EL (cell line): ENCODE results near the gene HERC3.

Experiments
- DNase-seq: peaks from one replicate; pipeline ENCODE4 v3.0.0-alpha.2; 2016

The HERC3 gene

DNA sequence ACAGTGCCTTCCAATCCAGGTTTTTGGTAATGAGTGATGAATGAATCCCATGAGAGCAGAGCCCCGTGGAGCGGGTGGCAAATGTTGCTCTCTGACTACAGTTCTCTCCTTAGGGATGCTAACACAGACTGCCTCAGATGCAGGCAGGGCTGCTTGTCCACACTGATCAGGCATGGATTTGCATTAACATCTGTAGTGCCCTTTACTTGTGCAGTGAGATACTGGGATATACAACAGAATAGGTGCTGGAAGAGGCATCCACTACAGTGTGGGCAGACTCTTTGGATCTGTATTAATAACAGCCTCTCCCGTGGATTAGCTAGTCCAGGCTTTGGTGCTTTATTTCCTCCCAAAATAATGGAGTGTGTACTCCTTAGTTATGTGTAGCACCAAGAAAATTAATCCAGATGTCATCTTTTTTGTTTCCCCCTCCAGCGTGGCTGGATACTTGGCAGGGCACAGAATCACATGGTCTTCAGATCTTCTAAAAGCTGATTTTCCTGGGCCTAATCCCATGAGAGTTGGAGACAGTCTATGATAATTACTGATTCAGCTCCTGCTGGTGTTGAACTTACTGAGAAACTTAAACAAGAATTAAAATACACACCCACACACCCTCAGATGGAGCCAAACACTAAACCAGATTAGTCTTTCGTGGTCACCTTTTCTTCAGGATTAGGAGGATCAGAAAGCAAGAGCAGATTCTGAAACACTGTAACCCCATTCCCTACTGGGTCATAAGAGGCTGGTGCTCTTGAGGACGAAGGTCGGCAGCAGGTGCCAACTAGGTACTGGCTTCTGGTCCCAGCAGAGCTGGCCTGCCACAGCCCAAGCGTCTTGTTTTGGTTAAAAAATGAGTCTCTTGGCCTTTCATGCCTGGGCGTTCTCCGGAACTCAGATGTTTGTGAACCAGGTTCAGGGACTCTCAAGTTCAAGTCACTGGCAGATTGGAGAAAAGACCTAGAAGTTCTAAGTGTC is 128.5 kb downstream of the HERC3 start:
- DNase-seq = no peak

DNA sequence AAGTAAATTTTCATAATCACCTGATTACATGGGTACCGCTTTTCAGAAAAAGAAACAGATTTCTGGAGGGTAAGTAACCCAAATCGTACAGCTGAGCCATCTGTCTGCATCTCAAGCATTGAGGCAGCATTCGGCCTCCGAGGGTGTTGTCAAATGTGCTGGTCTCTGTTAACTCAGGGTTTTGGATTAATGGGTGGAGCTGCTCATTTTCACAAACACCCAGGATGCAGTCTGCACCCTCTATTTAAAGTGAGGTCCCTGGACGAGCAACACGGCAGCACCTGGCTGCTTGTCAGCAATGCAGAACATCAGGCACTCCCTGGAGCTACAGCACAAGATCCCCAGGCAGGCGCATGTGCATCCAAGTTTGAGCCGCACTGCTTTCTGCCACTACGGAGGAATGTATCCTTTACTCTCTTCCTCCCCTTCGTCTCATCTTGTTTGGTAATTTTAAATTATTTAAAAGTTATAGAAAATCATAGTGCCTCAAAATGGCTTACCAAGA is 130.0 kb downstream of the HERC3 start:
- DNase-seq = no peak

DNA sequence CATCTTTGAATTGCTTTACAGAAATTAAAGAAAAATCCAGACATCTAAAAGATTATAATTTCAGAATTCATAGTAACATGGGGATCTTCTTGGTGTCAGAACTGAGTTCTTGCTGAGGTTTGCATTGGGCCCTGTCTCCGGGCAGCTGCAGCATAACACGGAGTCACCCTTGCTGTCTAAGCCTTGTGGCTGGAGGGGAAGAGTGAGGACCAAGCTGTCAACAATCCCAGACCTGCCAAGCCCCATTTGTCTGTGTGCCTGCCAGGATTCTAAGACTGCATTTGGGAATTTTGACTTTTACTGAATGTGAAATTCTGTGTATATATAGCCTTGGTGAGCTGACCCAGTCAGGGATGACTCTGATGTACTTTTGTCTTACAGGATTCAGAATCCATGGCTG is 130.5 kb downstream of the HERC3 start:
- DNase-seq = no peak

DNA sequence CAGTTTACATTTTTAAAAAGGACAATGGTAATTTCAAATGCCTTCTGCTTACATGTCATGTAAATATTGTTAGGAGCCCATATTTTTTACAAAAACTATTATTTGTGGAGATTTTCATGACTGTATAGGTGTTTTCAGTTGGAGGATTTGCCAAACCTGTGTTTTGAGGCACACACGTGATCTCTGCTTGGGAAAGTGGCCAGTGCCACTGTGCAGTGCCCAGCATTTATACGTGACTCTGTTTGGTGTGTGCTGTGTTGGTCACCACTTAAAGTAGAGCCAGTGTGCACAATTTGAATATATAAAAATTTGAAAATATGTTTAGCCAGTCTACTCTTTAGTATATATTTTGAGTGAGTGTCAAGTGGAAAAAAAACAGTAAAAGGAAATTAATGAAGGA is 132.1 kb downstream of the HERC3 start:
- DNase-seq = no peak

DNA sequence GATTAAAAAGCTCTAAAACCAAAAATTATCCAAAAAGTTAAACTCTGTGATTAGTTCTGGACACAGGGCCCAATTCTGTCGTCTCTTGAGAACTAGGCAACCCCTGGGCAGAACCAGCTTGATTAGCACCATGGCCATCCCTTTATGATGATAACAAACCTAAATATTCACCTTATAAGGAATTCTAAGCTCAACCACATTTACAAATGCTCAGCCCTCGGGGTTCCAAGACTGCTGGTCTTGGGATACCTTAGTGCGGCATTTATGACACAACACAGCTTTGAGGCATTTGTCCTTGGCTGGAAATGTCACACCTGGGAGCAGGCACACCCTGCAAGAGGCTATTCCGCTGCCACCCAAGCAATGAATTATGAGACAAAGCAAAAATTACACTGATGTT is 132.9 kb downstream of the HERC3 start:
- DNase-seq = no peak

DNA sequence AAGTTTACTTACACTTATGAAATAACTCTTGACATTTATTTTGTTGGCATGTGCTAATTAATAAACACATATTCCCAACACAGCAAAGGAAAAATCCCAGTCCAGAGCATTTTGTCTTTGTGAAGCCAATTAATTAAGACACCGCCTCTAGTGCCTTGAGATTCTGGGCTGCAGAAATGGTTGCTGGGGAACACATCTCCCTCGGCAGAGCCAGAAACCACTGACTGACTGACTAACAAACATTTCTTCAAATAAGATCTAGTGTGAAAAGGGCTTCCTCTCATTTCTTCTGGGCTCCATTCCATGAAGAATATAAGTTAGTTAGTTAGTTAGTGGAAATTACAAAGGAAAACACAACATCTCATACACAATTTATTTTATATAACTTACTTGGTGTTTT is 133.7 kb downstream of the HERC3 start:
- DNase-seq = no peak

DNA sequence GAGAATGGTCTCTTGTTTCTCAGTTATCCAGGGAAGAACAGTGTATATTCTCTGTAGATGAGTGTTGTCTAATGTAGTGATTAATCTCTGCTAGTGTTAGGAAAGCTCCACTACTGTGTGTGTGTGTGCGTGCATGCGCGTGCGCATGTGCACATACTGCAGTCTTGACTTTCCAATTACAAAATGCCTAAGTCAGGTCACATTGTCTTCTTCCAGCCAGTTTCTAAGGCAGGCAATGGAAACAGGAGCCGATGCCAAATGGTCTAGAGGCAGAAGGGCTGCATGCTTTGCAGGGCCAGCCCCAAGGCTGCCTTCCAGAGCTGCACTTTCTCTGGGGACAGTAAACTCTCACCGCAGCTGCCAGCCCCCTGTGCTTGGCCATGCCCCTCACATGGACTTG is 135.9 kb downstream of the HERC3 start:
- DNase-seq = no peak

DNA sequence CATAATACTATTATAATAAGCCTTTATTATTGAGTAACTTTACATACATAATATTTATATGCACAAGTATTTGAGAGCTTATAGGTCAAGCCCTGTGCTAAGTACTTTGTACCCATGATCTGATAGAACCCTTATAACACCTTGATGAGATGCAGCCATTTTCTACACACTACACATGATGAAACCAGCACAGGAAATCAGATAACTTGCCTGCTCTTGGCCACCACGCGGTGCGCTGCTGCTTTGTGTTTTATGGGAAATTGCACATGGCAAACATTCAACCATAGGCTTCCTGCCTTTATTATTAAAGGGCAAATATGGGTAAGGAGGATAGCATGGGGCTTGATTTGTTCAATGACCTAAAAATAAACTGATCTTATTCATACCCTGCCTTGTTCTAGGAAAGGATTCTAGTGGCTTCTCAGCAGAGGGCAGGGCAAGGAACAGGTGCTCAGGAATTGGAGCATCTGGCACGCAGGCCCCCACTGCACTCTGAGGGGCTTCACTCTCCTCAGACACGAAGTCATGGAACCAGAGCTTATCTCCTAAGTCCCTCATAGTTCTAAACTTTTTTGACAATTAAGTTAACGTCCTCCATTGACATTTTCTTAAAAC is 137.0 kb downstream of the HERC3 start:
- DNase-seq = no peak

DNA sequence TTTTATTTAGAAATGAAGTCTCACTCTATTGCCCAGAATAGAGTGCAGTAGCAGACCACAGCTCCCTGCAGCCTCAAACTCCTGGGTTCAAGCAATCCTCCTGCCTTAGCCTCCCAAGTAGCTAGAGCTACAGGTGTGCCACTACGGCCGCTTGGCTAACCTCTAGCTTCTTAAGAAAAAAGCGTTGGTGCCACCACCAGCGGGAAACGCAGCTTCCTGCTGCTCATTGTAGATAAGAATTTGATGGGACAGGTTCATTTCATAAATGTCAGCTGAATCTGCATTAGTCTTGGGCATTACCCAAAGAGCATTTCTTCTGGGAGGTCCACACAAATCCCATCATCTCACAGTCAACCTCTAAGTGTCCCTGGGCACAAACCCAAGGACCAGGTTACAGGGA is 138.5 kb downstream of the HERC3 start:
- no peak for DNase-seq

DNA sequence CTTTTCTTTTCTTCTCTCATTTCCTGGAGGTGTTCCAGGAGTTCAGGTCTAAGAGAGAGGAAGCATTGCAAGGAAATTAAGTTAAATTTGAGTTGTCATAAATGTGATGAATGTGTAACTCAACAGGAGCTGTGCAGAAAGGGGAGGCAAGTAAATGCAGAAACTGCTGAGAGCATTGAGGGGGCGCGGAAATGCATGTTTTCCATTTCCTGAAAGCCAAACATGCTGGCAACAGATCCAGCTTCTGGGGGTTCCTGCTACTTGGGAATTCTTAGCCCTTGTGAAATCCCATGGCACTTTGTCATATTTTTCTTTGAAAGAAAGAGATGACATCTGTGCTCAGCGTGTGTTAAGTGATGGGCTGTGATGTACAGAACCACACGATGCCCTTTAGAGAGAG is 139.1 kb downstream of the HERC3 start:
- DNase-seq = no peak

DNA sequence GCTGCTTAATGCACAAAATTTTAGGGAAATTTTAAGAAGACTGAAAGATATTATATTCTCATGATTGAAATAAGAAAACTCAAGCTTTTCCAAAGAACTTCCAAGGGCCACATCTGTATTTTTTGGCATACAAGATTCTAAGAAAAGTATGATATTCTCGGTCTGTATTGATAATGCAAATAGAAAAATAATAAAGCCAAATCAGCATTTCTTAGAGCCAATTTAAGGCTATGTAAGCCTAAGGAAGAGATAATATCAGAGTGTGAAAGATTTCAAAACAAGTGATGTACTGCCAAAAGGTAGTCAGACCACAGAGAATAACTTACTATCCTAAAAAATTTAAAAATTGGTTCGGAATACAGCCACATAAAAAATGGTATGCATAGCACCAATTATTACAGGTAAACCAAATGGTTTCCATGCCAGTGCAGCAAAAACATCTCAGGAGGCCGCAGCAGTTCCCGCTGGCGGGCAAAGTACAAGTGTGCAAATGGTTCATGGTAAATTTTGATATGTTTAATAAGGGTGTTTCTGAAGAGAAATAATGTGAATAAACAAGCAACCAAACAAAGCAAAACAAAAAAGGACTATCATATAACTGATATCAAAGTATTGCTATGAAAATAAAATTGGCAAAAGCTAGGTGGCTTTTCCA is 140.6 kb downstream of the HERC3 start:
- DNase-seq = no peak

DNA sequence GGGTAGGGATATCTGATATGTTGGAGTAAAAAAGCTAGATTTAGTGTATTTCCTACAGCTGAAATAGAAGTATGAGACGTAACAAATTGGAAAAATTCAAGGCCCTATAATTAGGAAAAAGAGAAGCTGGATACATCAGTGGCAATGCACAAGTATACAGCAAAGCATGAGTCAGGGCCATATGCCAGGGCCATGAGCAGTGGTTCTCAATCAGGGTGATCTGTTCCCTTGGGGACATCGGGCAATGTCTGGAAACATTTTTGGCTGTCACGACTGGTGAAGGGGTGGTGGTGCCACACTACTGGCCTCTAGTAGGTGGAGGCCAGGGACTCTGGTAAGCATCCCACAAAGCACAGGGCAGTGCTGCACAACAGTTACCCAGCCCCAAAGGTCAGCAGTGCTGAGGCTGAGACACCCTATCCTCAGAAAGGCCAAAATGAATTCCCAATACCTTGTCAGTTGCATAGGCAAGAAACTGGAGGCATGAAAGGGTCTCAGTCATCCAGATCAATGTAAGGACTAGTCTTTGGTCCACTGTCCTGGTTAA is 142.2 kb downstream of the HERC3 start:
- DNase-seq = no peak

DNA sequence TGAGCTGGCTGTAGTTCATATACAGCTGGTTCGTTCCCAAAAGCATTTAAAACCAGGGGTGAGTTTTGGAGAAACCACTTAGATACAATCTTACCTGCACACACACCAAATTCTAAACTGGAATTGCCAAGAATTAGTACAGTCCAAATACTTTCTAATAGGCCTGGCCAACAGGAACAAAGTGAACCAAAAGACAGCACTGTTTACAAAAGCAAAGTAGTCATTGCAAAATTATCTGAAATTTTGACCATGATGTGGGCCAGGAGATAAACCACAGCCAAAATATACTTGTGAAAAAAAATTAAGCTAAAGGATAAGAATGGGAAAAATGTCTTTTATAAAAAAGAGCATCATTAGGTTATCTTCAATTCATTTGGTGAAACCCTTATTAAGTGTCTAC is 143.3 kb downstream of the HERC3 start:
- DNase-seq = no peak

DNA sequence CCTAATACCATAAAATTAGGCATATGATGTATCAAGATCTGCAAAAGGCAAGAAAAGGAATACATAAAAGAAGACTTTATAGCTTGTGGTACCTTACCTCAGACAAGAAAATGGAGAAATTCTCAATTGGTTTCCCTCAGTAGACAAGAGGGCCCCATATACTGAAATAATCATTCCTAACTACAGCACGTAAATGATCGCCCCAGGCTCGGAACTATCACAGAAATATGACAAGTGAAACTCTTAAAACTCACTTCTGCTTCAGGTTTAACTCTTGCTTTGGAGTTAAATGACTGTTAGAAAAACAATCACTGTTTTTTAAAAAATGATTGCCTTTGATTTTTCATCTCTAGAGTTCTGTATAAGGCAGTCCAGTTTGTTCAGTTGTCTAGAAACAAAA is 144.0 kb downstream of the HERC3 start:
- DNase-seq = no peak

DNA sequence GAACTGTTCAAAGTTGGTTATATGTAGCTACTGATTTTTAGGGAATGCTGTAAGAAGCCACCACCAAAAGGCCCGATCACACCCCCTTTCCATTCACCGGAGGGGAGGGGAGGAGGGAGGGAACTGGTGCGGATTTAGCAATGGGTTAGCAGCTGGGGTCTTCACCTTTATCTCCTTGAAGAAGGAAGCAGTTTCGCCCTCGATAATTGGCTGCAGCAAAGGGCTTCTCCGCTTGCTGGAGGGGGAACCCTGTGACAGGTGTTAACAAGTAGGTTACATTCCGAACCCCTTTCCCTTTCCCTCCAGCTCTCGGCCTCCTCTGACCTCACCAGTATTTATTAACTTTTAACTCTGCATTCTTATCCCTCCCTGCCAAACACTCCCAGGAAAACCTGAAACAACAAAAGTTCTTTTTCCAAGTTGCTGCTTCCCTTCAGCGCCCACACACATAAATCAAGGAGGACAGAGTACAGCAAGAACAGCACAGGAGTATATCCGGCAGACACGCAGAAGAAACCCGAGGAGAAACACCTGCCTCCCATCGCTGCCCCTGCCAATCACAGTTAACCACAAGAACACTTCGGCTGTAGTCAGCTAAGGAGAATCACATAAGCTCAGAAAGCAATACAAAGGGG is 145.1 kb downstream of the HERC3 start:
- DNase-seq = no peak

DNA sequence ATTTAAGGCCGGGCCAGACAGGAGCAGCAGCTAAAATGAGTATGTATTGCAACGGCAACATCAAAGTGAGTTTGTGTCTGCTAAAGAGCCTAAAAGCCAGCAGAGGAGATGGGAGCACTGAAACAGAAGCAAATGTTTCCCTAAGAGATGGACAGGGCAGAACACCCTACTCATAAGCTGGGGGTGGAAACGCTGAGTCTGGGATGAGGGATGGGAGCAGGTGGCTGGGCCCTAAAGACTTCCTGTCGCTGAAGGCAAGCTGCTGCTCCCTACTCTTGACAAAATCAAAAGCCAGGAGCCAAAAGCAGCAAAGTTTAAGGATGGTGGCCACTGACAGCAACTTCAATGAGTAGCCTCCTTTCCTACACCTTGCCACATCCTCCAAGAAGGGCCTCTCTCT is 145.9 kb downstream of the HERC3 start:
- DNase-seq = no peak

DNA sequence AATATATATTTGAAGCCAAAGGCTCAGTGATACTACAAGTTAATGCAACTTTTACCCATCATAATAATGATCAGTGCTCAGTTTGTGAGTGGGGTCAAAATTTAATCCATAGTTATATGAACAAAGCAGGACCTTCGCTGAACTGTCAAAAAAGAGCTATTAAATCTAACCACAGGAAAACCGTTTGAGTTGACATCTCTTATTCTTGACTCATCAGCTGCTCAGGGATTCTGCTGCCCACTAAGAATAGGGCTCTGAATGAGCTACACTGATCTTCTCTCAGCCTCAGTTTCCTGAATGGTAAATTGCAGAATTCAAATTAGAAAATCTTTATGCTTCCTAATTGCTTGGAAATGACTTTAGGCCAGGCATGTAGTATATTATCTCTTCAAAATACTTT is 150.3 kb downstream of the HERC3 start:
- peak; percentile 51 for DNase-seq

DNA sequence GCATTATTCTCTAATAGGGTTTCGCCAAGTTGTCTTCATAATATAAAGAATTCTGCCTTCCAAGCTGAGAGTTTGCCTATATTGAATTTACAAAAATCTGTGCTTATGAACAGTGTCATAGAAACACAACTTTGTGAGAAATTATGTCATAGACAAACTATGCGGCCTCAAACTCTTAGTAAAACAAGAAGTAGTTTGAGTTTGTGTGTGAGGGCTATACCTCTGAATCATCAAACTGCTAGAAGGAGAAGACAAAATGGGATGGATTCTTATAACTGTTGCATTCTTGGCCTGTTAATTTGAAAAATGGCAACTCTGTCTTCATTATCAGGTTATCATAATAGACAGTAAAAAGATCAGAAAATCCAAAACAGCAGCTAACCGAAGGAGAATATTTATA is 151.4 kb downstream of the HERC3 start:
- DNase-seq = peak; percentile 86

DNA sequence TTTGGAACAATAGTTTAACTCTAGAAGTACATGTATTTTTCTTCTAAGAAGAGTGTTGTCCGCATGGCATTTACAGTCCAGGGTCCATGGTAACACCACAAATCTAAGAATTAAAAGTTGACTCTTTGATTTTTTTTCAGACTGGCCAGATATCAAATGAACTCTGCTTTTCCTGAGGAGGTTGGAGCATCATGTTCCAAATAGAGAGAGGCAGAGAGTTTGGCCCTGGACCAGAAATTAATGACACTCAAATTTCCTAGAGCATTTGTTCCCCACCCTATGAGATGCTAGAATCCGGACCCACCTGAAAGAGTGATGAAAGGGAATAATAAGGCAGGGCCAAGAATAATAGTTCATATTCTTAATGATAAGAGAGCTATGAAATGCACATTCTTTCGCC is 152.3 kb downstream of the HERC3 start:
- DNase-seq = no peak

DNA sequence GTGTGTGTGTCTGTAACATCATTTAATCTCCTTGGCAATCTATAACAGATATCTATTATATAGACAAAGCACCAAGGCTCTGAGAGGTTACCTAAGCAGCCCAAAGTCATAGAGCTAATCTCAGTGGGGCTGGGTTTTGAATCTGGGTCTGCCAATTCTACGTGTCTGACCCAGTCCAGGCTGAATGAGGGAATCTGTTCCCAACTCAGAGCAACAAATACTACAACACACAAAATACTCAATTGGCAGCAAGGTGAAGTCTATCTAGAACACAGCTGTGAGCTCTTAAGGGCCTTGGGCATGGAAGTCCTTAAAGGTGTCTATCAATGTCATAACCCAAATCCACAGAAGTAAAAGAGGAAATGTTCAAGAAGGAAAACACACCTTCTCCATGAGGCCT is 152.9 kb downstream of the HERC3 start:
- no peak for DNase-seq

DNA sequence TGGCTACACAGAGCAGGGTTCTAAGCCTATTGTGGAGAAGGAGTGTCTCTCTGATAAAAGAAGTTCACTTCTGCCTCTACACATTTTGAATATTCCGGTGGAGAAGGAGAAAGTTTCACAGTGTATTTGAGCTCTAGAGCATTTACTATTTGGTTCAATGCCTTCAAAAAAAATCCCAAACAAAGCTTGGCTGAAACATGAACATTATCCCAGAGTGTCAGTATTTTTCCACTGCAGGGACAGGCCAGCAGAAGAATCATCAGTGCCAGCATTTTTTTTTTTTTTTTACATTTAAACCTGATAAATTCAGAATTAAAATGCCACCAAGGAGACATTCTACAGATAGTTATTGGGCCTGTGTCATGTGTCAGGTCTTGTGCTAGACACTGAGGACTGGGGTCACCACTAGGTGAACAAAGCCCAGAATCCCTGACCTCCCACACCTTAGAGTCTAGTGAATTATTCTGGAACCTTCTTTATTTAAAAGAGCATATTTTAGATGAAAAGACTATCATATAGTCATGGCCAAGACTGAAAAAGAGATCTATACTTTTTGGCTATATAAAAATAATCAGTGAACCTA is 153.4 kb downstream of the HERC3 start:
- no peak for DNase-seq

DNA sequence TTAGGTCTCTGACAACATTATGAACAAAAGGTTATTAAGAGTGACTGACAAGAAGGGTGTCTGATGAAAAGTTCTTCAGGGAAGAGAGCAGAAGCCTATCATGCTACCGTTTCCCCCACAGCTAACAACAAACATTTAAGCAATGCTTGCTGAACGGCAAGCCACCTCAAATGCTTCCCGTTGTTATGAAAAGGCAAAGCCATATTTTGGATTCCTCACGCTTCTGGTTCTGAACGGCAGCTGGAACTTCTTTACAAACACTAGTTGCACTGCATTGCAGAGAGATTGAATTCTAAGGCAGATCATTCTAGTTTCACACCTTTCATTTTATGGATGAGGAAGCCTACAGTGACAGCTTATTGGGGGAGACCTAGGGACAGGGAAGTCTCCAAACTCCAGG is 153.9 kb downstream of the HERC3 start:
- no peak for DNase-seq

DNA sequence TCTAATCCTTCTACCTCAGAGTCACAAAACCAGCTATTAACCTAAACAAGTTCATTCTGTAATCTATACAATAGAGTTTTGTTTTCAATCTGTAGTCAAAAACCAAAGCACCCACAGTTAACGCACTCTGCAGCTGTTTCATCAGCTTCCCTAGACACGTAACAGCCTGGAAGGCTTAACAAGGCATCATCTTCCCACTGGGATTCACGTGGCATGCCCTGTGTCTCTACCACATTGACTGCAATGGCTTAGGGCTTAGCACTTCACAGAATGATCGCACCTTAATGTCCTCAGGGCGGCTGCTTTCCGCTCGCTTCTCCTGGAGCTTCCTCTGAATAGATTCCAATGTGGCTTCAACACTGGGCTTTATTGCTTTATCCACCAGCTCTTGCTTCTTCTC is 155.1 kb downstream of the HERC3 start:
- no peak for DNase-seq
